HepG2 (cell line): ENCODE results near the gene NAPB. TPM values are rescaled to one million over a fixed set of nuclear protein-coding genes. Genes with fewer than 3 reads are reported as not detected.

ENCODE experiments used
- AGO1 ChIP-seq: fragments of 200-400 bp; formaldehyde crosslinking; IDR thresholded peaks from 2 replicates; pipeline ENCODE4 v1.6.1; 2017; ENCODE audit warnings: mild to moderate bottlenecking, low read depth, low read length, moderate library complexity; ENCODE audit not compliant: poor library complexity, severe bottlenecking
- ARNTL ChIP-seq: sonication (generic); formaldehyde crosslinking; IDR thresholded peaks from 2 replicates; pipeline ENCODE4 v1.4.0; 2020; ENCODE audit warnings: mild to moderate bottlenecking, missing genetic modification reagents
- ATF7-NPFF ChIP-seq: sonication (generic); formaldehyde crosslinking; IDR thresholded peaks from 2 replicates; pipeline ENCODE4 v1.8.1; 2023; ENCODE audit warnings: mild to moderate bottlenecking, low read depth, missing genetic modification reagents, moderate library complexity
- BRD4 ChIP-seq: sonication (generic); formaldehyde crosslinking; IDR thresholded peaks from 2 replicates; pipeline ENCODE4 v1.4.0; 2020; ENCODE audit warnings: missing genetic modification reagents
- DBP ChIP-seq: sonication (generic); formaldehyde crosslinking; IDR thresholded peaks from 2 replicates; pipeline ENCODE4 v1.4.0; 2020; ENCODE audit warnings: missing genetic modification reagents; ENCODE audit errors: not compliant biosample characterization
- HNF4G ChIP-seq, 2 experiments: sonication (generic) in 1 of 2; formaldehyde crosslinking in 1 of 2; IDR thresholded peaks; 2 replicates each; pipeline versions ENCODE4 v1.4.0 to v1.6.1; 2011 to 2020; ENCODE audit warnings: borderline replicate concordance in 2 of 2, low read depth in 2 of 2, mild to moderate bottlenecking in 2 of 2, low read length in 1 of 2, missing genetic modification reagents in 1 of 2, moderate library complexity in 1 of 2
- LRRFIP1 ChIP-seq: sonication (generic); formaldehyde crosslinking; conservative IDR thresholded peaks from 2 replicates; pipeline ENCODE4 v1.4.0; 2020; ENCODE audit warnings: missing genetic modification reagents
- NR3C1 ChIP-seq: sonication (generic); formaldehyde crosslinking; IDR thresholded peaks from 2 replicates; pipeline ENCODE4 v1.4.0; 2020; ENCODE audit warnings: missing genetic modification reagents
- POLR2AphosphoS2 ChIP-seq: IDR thresholded peaks from 2 replicates; pipeline ENCODE4 v1.6.1; 2011; ENCODE audit warnings: low read depth, low read length, improper control_type of control experiment
- RAD51 ChIP-seq: fragments of 450-650 bp; IDR thresholded peaks from 2 replicates; pipeline ENCODE4 v1.6.1; 2016; ENCODE audit warnings: borderline replicate concordance
- REXO4 ChIP-seq: sonication (generic); formaldehyde crosslinking; IDR thresholded peaks from 2 replicates; pipeline ENCODE4 v1.8.0; 2022; ENCODE audit warnings: missing genetic modification reagents, mild to moderate bottlenecking, borderline replicate concordance
- RXRA ChIP-seq: sonication (generic); formaldehyde crosslinking; IDR thresholded peaks from 2 replicates; pipeline ENCODE4 v1.5.1; 2020; ENCODE audit warnings: missing genetic modification reagents
- ZFP37 ChIP-seq: sonication (generic); formaldehyde crosslinking; IDR thresholded peaks from 2 replicates; pipeline ENCODE4 v1.4.0; 2020; ENCODE audit warnings: missing genetic modification reagents, borderline replicate concordance
- ZKSCAN1 ChIP-seq: fragments of 150-350 bp; IDR thresholded peaks from 2 replicates; pipeline ENCODE4 v1.6.1; 2014; ENCODE audit warnings: low read length
- ZNF598 ChIP-seq: sonication (generic); formaldehyde crosslinking; IDR thresholded peaks from 2 replicates; pipeline ENCODE4 v1.5.1; 2020; ENCODE audit warnings: mild to moderate bottlenecking, missing genetic modification reagents, borderline replicate concordance
- polyA plus RNA-seq, 8 experiments: library from polyadenylated mRNA; depleted of rRNA in 3 of 8; stranded (reverse) in 7 of 8; unstranded in 1 of 8; fragments of >200 nt; fragmentation: Illumina TruSeq in 4 of 8; extraction: Trizol in 4 of 8; gene quantifications; 2 replicates each; pipeline versions ENCODE4 v1.2.1 to v1.2.3, GENCODE V29; 2011 to 2016; ENCODE audit warnings: low read depth in 4 of 8, missing spikeins in 1 of 8, mixed read lengths in 1 of 8; ENCODE audit not compliant: insufficient read depth in 1 of 8
- total RNA-seq, 5 experiments: library from RNA; depleted of rRNA; stranded (reverse); fragments of >200 nt; fragmentation: Illumina TruSeq; extraction: Trizol; gene quantifications; 2 replicates each; pipeline ENCODE4 v1.2.3, GENCODE V29; 2016; ENCODE audit warnings: low read depth in 1 of 5
- TF ChIP-seq, protein P1 (sequence below): sonication (generic); formaldehyde crosslinking; IDR thresholded peaks from 2 replicates; pipeline ENCODE4 v1.5.0; 2020; ENCODE audit warnings: missing genetic modification reagents, mild to moderate bottlenecking, borderline replicate concordance
- TF ChIP-seq, protein P2 (sequence below): sonication (generic); formaldehyde crosslinking; IDR thresholded peaks from 2 replicates; pipeline ENCODE4 v1.5.0; 2020; ENCODE audit warnings: missing genetic modification reagents, mild to moderate bottlenecking, borderline replicate concordance
- TF ChIP-seq, protein P3 (sequence below): sonication (generic); formaldehyde crosslinking; IDR thresholded peaks from 2 replicates; pipeline ENCODE4 v1.4.0; 2020; ENCODE audit warnings: missing genetic modification reagents, borderline replicate concordance
- TF ChIP-seq, protein P4 (sequence below): sonication (generic); formaldehyde crosslinking; conservative IDR thresholded peaks from 2 replicates; pipeline ENCODE4 v1.4.0; 2020; ENCODE audit warnings: missing genetic modification reagents

NAPB gene
- total and polyA plus RNA-seq, 2 of the 13 experiments (the other 11 are each of a cell fraction or from before 2014, with no cell fraction given): 15.2 to 16.1 TPM

GRCh38 chr20:23365390-23366165 lies 55.7 kb downstream of the NAPB start (continued):
- TF ChIP-seq, protein P1, sequence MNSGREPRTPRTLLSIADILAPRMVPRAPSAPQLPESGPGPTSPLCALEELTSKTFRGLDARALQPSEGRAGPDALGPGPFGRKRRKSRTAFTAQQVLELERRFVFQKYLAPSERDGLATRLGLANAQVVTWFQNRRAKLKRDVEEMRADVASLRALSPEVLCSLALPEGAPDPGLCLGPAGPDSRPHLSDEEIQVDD: no peak
- TF ChIP-seq NR3C1 (peak; percentile 29; the same call in 1 of the 2 replicates), POLR2AphosphoS2 (no peak), HNF4G (IDR thresholded peaks at IDR 0.05; ENCODE audit: borderline replicate concordance, low read depth, low read length) (no peak), HNF4G (CRISPR knock-in tag; IDR thresholded peaks at IDR 0.05; ENCODE audit: borderline replicate concordance, low read depth) (no peak), LRRFIP1 (no peak), AGO1 (peak; percentile 62), ZFP37 (CRISPR knock-in tag) (no peak), ARNTL (no peak), ATF7-NPFF (no peak), RAD51 (no peak), ZKSCAN1 (no peak), RXRA (CRISPR knock-in tag) (peak; percentile 38; the same call in 1 of the 2 replicates), REXO4 (CRISPR knock-in tag) (no peak), ZNF598 (CRISPR knock-in tag) (no peak), DBP (CRISPR knock-in tag) (no peak), BRD4 (CRISPR knock-in tag) (no peak)
- TF ChIP-seq, protein P2, sequence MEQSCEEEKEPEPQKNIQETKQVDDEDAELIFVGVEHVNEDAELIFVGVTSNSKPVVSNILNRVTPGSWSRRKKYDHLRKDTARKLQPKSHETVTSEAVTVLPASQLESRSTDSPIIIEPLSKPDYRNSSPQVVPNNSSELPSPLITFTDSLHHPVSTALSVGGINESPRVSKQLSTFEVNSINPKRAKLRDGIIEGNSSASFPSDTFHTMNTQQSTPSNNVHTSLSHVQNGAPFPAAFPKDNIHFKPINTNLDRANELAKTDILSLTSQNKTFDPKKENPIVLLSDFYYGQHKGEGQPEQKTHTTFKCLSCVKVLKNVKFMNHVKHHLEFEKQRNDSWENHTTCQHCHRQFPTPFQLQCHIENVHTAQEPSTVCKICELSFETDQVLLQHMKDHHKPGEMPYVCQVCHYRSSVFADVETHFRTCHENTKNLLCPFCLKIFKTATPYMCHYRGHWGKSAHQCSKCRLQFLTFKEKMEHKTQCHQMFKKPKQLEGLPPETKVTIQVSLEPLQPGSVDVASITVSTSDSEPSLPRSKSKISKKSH: 0 out of 2 replicates have a peak, but pooled peaks have one; percentile 33
- TF ChIP-seq, protein P3, sequence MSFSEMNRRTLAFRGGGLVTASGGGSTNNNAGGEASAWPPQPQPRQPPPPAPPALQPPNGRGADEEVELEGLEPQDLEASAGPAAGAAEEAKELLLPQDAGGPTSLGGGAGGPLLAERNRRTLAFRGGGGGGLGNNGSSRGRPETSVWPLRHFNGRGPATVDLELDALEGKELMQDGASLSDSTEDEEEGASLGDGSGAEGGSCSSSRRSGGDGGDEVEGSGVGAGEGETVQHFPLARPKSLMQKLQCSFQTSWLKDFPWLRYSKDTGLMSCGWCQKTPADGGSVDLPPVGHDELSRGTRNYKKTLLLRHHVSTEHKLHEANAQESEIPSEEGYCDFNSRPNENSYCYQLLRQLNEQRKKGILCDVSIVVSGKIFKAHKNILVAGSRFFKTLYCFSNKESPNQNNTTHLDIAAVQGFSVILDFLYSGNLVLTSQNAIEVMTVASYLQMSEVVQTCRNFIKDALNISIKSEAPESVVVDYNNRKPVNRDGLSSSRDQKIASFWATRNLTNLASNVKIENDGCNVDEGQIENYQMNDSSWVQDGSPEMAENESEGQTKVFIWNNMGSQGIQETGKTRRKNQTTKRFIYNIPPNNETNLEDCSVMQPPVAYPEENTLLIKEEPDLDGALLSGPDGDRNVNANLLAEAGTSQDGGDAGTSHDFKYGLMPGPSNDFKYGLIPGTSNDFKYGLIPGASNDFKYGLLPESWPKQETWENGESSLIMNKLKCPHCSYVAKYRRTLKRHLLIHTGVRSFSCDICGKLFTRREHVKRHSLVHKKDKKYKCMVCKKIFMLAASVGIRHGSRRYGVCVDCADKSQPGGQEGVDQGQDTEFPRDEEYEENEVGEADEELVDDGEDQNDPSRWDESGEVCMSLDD: no peak
- TF ChIP-seq, protein P4, sequence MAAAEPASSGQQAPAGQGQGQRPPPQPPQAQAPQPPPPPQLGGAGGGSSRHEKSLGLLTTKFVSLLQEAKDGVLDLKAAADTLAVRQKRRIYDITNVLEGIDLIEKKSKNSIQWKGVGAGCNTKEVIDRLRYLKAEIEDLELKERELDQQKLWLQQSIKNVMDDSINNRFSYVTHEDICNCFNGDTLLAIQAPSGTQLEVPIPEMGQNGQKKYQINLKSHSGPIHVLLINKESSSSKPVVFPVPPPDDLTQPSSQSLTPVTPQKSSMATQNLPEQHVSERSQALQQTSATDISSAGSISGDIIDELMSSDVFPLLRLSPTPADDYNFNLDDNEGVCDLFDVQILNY (CRISPR knock-in tag): no peak
